Measurements from ENCODE around the gene INO80B.

DNA sequence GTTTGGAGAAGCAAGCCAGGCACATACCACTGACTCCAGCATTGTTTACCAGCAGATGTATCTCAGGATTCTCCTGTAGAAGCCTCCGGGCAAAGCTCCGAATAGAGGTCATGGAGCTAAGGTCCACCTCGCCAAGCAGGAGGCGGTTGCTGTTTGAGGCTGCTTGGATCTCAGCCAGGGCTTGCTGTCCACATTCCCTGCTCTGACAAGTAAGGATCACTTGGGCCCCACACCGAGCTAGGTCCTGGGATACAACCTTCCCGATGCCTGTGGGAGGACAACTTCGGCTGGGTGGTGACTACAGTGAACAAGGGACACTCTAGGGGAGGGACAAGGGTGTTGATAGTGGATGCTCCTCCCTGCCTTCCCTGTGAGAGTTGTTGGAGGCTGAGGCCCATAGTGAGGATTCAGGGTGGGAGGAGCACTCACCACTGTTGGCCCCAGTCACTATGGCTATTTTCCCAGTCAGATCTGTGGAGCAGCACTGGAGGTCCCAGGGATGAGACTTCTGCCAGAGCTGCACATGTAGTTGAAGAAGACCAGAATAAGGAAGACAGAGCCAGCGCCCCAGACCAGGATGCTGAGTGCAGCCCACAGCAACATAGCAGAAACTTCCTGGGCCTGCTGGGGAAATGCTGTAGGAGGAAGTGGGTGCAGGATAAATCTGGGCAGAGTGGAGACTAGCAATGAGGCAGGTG is 41.7 kb upstream of the INO80B start:
- no peak for TF ChIP-seq POLR2AphosphoS5 (IDR thresholded peaks at IDR 0.05; ENCODE audit: low read depth, low read length)
- TF ChIP-seq CTCF (IDR thresholded peaks at IDR 0.05) = no peak
- TF ChIP-seq SIN3A (IDR thresholded peaks at IDR 0.05; ENCODE audit: borderline replicate concordance, insufficient read depth, low read depth, low read length) = no peak
- TF ChIP-seq, protein P1, sequence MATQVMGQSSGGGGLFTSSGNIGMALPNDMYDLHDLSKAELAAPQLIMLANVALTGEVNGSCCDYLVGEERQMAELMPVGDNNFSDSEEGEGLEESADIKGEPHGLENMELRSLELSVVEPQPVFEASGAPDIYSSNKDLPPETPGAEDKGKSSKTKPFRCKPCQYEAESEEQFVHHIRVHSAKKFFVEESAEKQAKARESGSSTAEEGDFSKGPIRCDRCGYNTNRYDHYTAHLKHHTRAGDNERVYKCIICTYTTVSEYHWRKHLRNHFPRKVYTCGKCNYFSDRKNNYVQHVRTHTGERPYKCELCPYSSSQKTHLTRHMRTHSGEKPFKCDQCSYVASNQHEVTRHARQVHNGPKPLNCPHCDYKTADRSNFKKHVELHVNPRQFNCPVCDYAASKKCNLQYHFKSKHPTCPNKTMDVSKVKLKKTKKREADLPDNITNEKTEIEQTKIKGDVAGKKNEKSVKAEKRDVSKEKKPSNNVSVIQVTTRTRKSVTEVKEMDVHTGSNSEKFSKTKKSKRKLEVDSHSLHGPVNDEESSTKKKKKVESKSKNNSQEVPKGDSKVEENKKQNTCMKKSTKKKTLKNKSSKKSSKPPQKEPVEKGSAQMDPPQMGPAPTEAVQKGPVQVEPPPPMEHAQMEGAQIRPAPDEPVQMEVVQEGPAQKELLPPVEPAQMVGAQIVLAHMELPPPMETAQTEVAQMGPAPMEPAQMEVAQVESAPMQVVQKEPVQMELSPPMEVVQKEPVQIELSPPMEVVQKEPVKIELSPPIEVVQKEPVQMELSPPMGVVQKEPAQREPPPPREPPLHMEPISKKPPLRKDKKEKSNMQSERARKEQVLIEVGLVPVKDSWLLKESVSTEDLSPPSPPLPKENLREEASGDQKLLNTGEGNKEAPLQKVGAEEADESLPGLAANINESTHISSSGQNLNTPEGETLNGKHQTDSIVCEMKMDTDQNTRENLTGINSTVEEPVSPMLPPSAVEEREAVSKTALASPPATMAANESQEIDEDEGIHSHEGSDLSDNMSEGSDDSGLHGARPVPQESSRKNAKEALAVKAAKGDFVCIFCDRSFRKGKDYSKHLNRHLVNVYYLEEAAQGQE (IDR thresholded peaks at IDR 0.05; ENCODE audit: insufficient read depth in 1 of 2, low read depth in 2 of 2, low read length in 1 of 2) = no peak
